Fibroblast of lung (primary cell): Measurements from ENCODE around the gene PHF3.

ENCODE experiments used
- EZH2 ChIP-seq: IDR thresholded peaks from 2 replicates; pipeline ENCODE4 v1.5.1; 2012; ENCODE audit warnings: low read length, control low read depth, mild to moderate bottlenecking; ENCODE audit errors: missing control alignments
- TF ChIP-seq, protein P1 (sequence below), 2 donors: IDR thresholded peaks in 1 of 2; conservative IDR thresholded peaks in 1 of 2; 1 replicate in 1 of 2; 2 replicates in 1 of 2; pipeline ENCODE4 v1.5.1; 2011 to 2012; ENCODE audit warnings: low read length in 2 of 2, control low read depth in 1 of 2, inconsistent platforms in 1 of 2, low read depth in 1 of 2, mild to moderate bottlenecking in 1 of 2

DNA sequence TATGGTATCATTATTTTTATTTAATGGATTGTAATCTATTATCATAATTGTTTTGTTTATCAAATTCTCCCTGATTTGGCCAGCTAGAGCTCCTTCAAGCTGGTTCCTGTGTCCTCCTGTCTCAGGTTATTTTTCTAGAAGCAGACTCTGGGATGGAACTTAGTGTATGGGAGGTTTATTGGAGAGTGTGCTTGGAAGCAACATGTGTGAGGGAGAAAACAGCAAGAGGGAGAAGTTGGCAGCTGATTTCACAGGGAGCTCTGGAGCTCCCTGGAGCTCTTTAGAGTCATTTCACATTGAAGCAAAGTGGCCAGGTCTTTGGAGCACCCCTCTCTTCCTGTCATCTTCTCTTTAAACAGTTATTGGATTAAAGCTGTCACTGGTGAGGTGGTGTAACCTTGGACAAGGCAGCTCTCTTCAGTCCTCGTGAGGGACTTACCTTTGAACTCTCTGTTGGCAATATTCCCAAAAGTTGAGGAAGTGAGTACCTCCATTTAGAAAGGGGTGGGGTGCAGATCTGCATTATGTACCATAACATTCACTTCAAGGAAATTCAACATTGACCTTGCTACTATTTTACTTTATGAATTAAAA is 103.6 kb downstream of the PHF3 start:
- TF ChIP-seq, protein P1, sequence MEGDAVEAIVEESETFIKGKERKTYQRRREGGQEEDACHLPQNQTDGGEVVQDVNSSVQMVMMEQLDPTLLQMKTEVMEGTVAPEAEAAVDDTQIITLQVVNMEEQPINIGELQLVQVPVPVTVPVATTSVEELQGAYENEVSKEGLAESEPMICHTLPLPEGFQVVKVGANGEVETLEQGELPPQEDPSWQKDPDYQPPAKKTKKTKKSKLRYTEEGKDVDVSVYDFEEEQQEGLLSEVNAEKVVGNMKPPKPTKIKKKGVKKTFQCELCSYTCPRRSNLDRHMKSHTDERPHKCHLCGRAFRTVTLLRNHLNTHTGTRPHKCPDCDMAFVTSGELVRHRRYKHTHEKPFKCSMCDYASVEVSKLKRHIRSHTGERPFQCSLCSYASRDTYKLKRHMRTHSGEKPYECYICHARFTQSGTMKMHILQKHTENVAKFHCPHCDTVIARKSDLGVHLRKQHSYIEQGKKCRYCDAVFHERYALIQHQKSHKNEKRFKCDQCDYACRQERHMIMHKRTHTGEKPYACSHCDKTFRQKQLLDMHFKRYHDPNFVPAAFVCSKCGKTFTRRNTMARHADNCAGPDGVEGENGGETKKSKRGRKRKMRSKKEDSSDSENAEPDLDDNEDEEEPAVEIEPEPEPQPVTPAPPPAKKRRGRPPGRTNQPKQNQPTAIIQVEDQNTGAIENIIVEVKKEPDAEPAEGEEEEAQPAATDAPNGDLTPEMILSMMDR (conservative IDR thresholded peaks at IDR 0.05 in 1 of 2, IDR thresholded peaks at IDR 0.05 in 1 of 2; ENCODE audit: low read depth in 1 of 2, low read length in 2 of 2): no peak
- no peak for TF ChIP-seq EZH2
